Mesenchymal stem cell (in vitro differentiated cells and primary cell): Measurements from ENCODE around the gene CAMTA1.

Source experiments
- DNase-seq: peaks from one replicate; pipeline ENCODE4 v3.0.0-alpha.2; 2013
- H2AFZ ChIP-seq: one replicate; pipeline ENCODE4 v1.6.1; 2013; ENCODE audit warnings: low read depth, mild to moderate bottlenecking, control low read depth, inconsistent platforms, low read length, moderate library complexity
- H2AK5ac ChIP-seq: 2 replicates; pipeline ENCODE4 v1.6.1; 2013; ENCODE audit warnings: low read length, moderate library complexity, mild to moderate bottlenecking, inconsistent platforms; ENCODE audit not compliant: severe bottlenecking
- H2BK120ac ChIP-seq: one replicate; pipeline ENCODE4 v1.6.1; 2013; ENCODE audit warnings: low read depth, mild to moderate bottlenecking, inconsistent platforms, low read length, moderate library complexity
- H2BK12ac ChIP-seq, 2 experiments: one replicate each; pipeline ENCODE4 v1.6.1; 2013; ENCODE audit warnings: inconsistent platforms in 2 of 2, low read length in 2 of 2, mild to moderate bottlenecking in 2 of 2, moderate library complexity in 2 of 2, control low read depth in 1 of 2
- H2BK15ac ChIP-seq: one replicate; pipeline ENCODE4 v1.6.1; 2013; ENCODE audit warnings: mild to moderate bottlenecking, low read depth, inconsistent platforms; ENCODE audit not compliant: poor library complexity, severe bottlenecking
- H2BK5ac ChIP-seq: 2 replicates; pipeline ENCODE4 v1.6.1; 2013; ENCODE audit warnings: low read depth, mild to moderate bottlenecking, low read length, control low read depth, inconsistent platforms; ENCODE audit not compliant: poor library complexity, severe bottlenecking
- H3K14ac ChIP-seq, 2 experiments: one replicate each; pipeline ENCODE4 v1.6.1; 2013; ENCODE audit warnings: inconsistent platforms in 2 of 2, low read length in 2 of 2, control low read depth in 1 of 2, mild to moderate bottlenecking in 1 of 2, moderate library complexity in 1 of 2
- H3K18ac ChIP-seq, 2 experiments: one replicate each; pipeline ENCODE4 v1.6.1; 2013; ENCODE audit warnings: inconsistent platforms in 2 of 2, low read length in 2 of 2, control low read depth in 1 of 2, low read depth in 1 of 2, mild to moderate bottlenecking in 1 of 2
- H3K23ac ChIP-seq, 2 experiments: one replicate each; pipeline ENCODE4 v1.6.1; 2013; ENCODE audit warnings: inconsistent platforms in 2 of 2, low read length in 2 of 2, mild to moderate bottlenecking in 2 of 2, moderate library complexity in 2 of 2, control low read depth in 1 of 2
- H3K27ac ChIP-seq: 2 replicates; pipeline ENCODE4 v1.5.1; 2013; ENCODE audit warnings: mild to moderate bottlenecking, moderate library complexity, low read length, control low read depth, inconsistent platforms; ENCODE audit not compliant: poor library complexity, severe bottlenecking
- H3K27me3 ChIP-seq, 2 experiments: 2 replicates each; pipeline versions ENCODE4 v1.6.1 to v1.7.0; 2013; ENCODE audit warnings: low read length in 2 of 2, mild to moderate bottlenecking in 2 of 2, moderate library complexity in 2 of 2, control low read depth in 1 of 2, inconsistent platforms in 1 of 2; ENCODE audit not compliant: control insufficient read depth in 1 of 2, insufficient read depth in 1 of 2
- H3K36me3 ChIP-seq, 2 experiments: 2 replicates each; pipeline versions ENCODE4 v1.6.1 to v1.7.0; 2013; ENCODE audit warnings: low read length in 2 of 2, control low read depth in 1 of 2, inconsistent platforms in 1 of 2, low read depth in 1 of 2, mild to moderate bottlenecking in 1 of 2; ENCODE audit not compliant: insufficient read depth in 2 of 2, control insufficient read depth in 1 of 2
- H3K4ac ChIP-seq, 2 experiments: one replicate each; pipeline ENCODE4 v1.6.1; 2013; ENCODE audit warnings: inconsistent platforms in 2 of 2, low read length in 2 of 2, mild to moderate bottlenecking in 2 of 2, moderate library complexity in 2 of 2, control low read depth in 1 of 2, low read depth in 1 of 2
- H3K4me1 ChIP-seq: 2 replicates; pipeline ENCODE4 v1.6.1; 2013; ENCODE audit warnings: low read depth, low read length, control low read depth; ENCODE audit not compliant: control insufficient read depth, insufficient read depth
- H3K4me2 ChIP-seq: 2 replicates; pipeline ENCODE4 v1.6.1; 2013; ENCODE audit warnings: low read length, mild to moderate bottlenecking, inconsistent platforms; ENCODE audit not compliant: poor library complexity, severe bottlenecking
- H3K4me3 ChIP-seq, 2 experiments: 2 replicates each; pipeline versions ENCODE4 v1.5.1 to v1.7.0; 2013; ENCODE audit warnings: low read length in 2 of 2, mild to moderate bottlenecking in 2 of 2, control low read depth in 1 of 2, low read depth in 1 of 2; ENCODE audit not compliant: insufficient read depth in 1 of 2
- H3K79me1 ChIP-seq: replicated peaks from 2 replicates; pipeline ENCODE4 v1.6.1; 2013; ENCODE audit warnings: mild to moderate bottlenecking, control low read depth, low read length, inconsistent platforms; ENCODE audit not compliant: poor library complexity, severe bottlenecking
- H3K9ac ChIP-seq: 2 replicates; pipeline ENCODE4 v1.7.0; 2013; ENCODE audit warnings: mild to moderate bottlenecking, low read length, moderate library complexity
- H3K9me3 ChIP-seq: 2 replicates; pipeline ENCODE4 v1.7.0; 2013; ENCODE audit warnings: mild to moderate bottlenecking, low read length; ENCODE audit not compliant: control insufficient read depth
- H4K8ac ChIP-seq: one replicate; pipeline ENCODE4 v1.6.1; 2013; ENCODE audit warnings: inconsistent platforms, mild to moderate bottlenecking, low read length, moderate library complexity
- H4K91ac ChIP-seq: one replicate; pipeline ENCODE4 v1.6.1; 2013; ENCODE audit warnings: mild to moderate bottlenecking, low read length, inconsistent platforms
- WGBS: methylation state at CpG from one replicate; pipeline ENCODE4 v1.1.7; 2013; ENCODE audit warnings: mixed read lengths; 5-methylcytosine and 5-hydroxymethylcytosine counted together

CAMTA1 gene

GRCh38 chr1:6905331-6905730 lies 120.1 kb downstream of the CAMTA1 start:
- Histone ChIP-seq H3K4me2 (no peak overlapping the region), H4K8ac (no peak overlapping the region)
- 86% methylated on average over 8 of the region's 8 CpGs for WGBS

DNA sequence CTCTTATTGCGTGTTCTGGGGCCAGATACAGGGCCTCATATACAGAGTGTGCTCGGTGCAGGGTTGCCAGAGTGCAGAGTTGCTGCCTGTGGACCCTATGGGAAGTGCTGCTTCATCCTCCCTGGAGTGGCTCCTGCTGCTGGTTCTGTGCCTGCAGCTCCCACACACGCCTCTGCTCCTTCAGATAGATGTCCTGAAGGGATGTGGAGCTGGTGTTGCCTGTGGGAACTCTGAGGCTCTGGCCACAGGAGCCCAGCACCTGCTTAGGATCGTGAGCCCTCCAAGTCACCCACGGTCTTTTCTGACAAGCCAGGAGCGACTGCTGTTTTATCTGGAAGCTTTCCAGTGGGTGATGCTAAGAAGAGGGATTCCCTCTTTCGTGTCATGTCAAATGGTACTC lies 120.5 kb downstream of the CAMTA1 start:
- no peak overlapping the region for H2BK120ac ChIP-seq
- H3K9me3 ChIP-seq: no peaks in the 10 kb centered on the region

More at GRCh38 chr1:6905331-6905730, 120.1 kb downstream of the CAMTA1 start:
- no peak overlapping the region for H2AFZ ChIP-seq
- no peaks in the 10 kb centered on the region for H3K9me3 ChIP-seq
- H3K79me1 ChIP-seq: no peaks in the 10 kb centered on the region
- H3K14ac ChIP-seq: no peak overlapping the region
- H3K9ac ChIP-seq: no peak overlapping the region
- H3K23ac ChIP-seq: no peak overlapping the region
- H3K18ac ChIP-seq: no peak overlapping the region
- H2BK15ac ChIP-seq: no peak overlapping the region
- H4K91ac ChIP-seq: no peak overlapping the region
- H3K27ac ChIP-seq: no peak overlapping the region
- no peaks in the 10 kb centered on the region for H3K36me3 ChIP-seq
- no peak overlapping the region for H2AK5ac ChIP-seq
- no peak for DNase-seq
- no peak overlapping the region for H2BK120ac ChIP-seq
- H3K4me1 ChIP-seq: peaks cover 6% of the 10 kb centered on the region
- peaks cover 0 to 11% of the 10 kb centered on the region in 2 experiments for H3K27me3 ChIP-seq
- H2BK5ac ChIP-seq: no peak overlapping the region
- no peak overlapping the region for H3K4ac ChIP-seq
- no peak overlapping the region for H3K4me3 ChIP-seq
- H2BK12ac ChIP-seq: no peak overlapping the region

GRCh38 chr1:6906783-6907182 lies 121.5 kb downstream of the CAMTA1 start:
- H4K8ac ChIP-seq: no peak overlapping the region
- H2BK15ac ChIP-seq: no peak overlapping the region
- no peaks in the 10 kb centered on the region for H3K36me3 ChIP-seq
- H3K79me1 ChIP-seq: no peaks in the 10 kb centered on the region
- H3K9ac ChIP-seq: no peak overlapping the region
- WGBS: 56% methylated on average over 7 of the region's 7 CpGs
- no peak overlapping the region for H3K4me2 ChIP-seq
- H4K91ac ChIP-seq: no peak overlapping the region
- no peak overlapping the region for H3K4me3 ChIP-seq
- no peak for DNase-seq
- H3K9me3 ChIP-seq: no peaks in the 10 kb centered on the region
- H2AK5ac ChIP-seq: no peak overlapping the region
- no peak overlapping the region for H3K27ac ChIP-seq
- no peak overlapping the region for H2BK5ac ChIP-seq
- H2BK12ac ChIP-seq: no peak overlapping the region
- no peak overlapping the region for H2AFZ ChIP-seq
- no peak overlapping the region for H2BK120ac ChIP-seq
- no peak overlapping the region for H3K14ac ChIP-seq
- H3K27me3 ChIP-seq: peaks cover 0 to 13% of the 10 kb centered on the region in 2 experiments
- no peak overlapping the region for H3K23ac ChIP-seq
- peaks cover 15% of the 10 kb centered on the region for H3K4me1 ChIP-seq
- no peak overlapping the region for H3K18ac ChIP-seq
- no peak overlapping the region for H3K4ac ChIP-seq

More for the DNA sequence above, 120.5 kb downstream of the CAMTA1 start:
- no peak overlapping the region for H2AK5ac ChIP-seq
- H2AFZ ChIP-seq: no peak overlapping the region
- H3K4me1 ChIP-seq: peaks cover 7% of the 10 kb centered on the region
- no peak overlapping the region for H4K91ac ChIP-seq
- H3K4ac ChIP-seq: no peak overlapping the region
- no peak overlapping the region for H3K27ac ChIP-seq
- H3K18ac ChIP-seq: no peak overlapping the region
- DNase-seq: no peak
- H2BK12ac ChIP-seq: no peak overlapping the region
- no peak overlapping the region for H3K9ac ChIP-seq
- no peak overlapping the region for H3K4me2 ChIP-seq
- H2BK15ac ChIP-seq: no peak overlapping the region
- H2BK5ac ChIP-seq: no peak overlapping the region
- no peak overlapping the region for H3K14ac ChIP-seq
- H3K36me3 ChIP-seq: no peaks in the 10 kb centered on the region
- 97% methylated on average over 7 of the region's 7 CpGs for WGBS
- no peaks in the 10 kb centered on the region for H3K79me1 ChIP-seq
- H3K27me3 ChIP-seq: peaks cover 0 to 11% of the 10 kb centered on the region in 2 experiments
- H4K8ac ChIP-seq: no peak overlapping the region
- H3K23ac ChIP-seq: no peak overlapping the region
- no peak overlapping the region for H3K4me3 ChIP-seq

- H3K18ac ChIP-seq: no peak overlapping the region
- H3K4me2 ChIP-seq: no peak overlapping the region
- no peak overlapping the region for H2BK15ac ChIP-seq
- no peak overlapping the region for H2AFZ ChIP-seq
- H4K91ac ChIP-seq: no peak overlapping the region
- no peak overlapping the region for H2BK120ac ChIP-seq
- no peaks in the 10 kb centered on the region for H3K36me3 ChIP-seq
- no peaks in the 10 kb centered on the region for H3K79me1 ChIP-seq
- H3K4me1 ChIP-seq: peaks cover 17% of the 10 kb centered on the region
- H3K9me3 ChIP-seq: no peaks in the 10 kb centered on the region
- H3K9ac ChIP-seq: no peak overlapping the region
- no peak overlapping the region for H3K14ac ChIP-seq
- 76% methylated on average over 12 of the region's 12 CpGs for WGBS
- H3K4me3 ChIP-seq: no peak overlapping the region
- no peak overlapping the region for H2AK5ac ChIP-seq
- no peak overlapping the region for H2BK12ac ChIP-seq
- H4K8ac ChIP-seq: no peak overlapping the region
- H3K23ac ChIP-seq: no peak overlapping the region
- H3K27me3 ChIP-seq: peaks cover 0 to 13% of the 10 kb centered on the region in 2 experiments
- H3K27ac ChIP-seq: no peak overlapping the region
- H3K4ac ChIP-seq: no peak overlapping the region
- no peak for DNase-seq
- no peak overlapping the region for H2BK5ac ChIP-seq
Observed at GRCh38 chr1:6907201-6907600, 121.9 kb downstream of the CAMTA1 start.
